Suprapubic skin (tissue), 4 donors: ENCODE results near the gene ELMO1.

ENCODE experiments used
- CTCF ChIP-seq, 2 donors: fragments of 200-600 bp in 1 of 2; fragments of 450-650 bp in 1 of 2; sonication (generic) in 1 of 2; IDR thresholded peaks; one replicate each; pipeline ENCODE4 v1.5.1; 2016 to 2019; ENCODE audit warnings: antibody characterized with exemption in 2 of 2, mild to moderate bottlenecking in 1 of 2, moderate library complexity in 1 of 2
- EP300 ChIP-seq: sonication (generic); formaldehyde crosslinking; IDR thresholded peaks from one replicate; pipeline ENCODE4 v1.6.1; 2017; ENCODE audit warnings: antibody characterized with exemption
- POLR2A ChIP-seq, 2 donors: fragments of 450-650 bp; IDR thresholded peaks; one replicate each; pipeline ENCODE4 v1.6.1; 2017; ENCODE audit warnings: antibody characterized with exemption in 2 of 2, mild to moderate bottlenecking in 2 of 2, moderate library complexity in 2 of 2
- POLR2AphosphoS5 ChIP-seq, 3 donors: sonication (generic); formaldehyde crosslinking; IDR thresholded peaks; one replicate each; pipeline ENCODE4 v1.6.1; 2017; ENCODE audit warnings: antibody characterized with exemption in 3 of 3

GRCh38 chr7:37312608-37313007, 136.1 kb downstream of the ELMO1 start:
- TF ChIP-seq POLR2A (IDR thresholded peaks at IDR 0.05) (no peak), CTCF (IDR thresholded peaks at IDR 0.05) (no peak), POLR2AphosphoS5 (IDR thresholded peaks at IDR 0.05) (no peak), EP300 (no peak)
